SK-N-SH (cell line): ENCODE measurements around the gene CDAN1. TPM values are rescaled to one million over a fixed set of nuclear protein-coding genes. Genes with fewer than 3 reads are reported as not detected.

Experiments
- CTCF ChIA-PET: fragments of 300-600, 350-600 bp; formaldehyde crosslinking; extraction: SDS; loops from one replicate; lab custom pipeline; 2021; lab: Yijun Ruan, JAX
- POLR2A ChIA-PET: fragments of 350-600 bp; sonication (Branson Sonifier 250); formaldehyde crosslinking; extraction: SDS; loops from one replicate; lab custom pipeline; 2020; ENCODE audit warnings: antibody characterized with exemption, inconsistent platforms; lab: Yijun Ruan, JAX
- DNase-seq: peaks from one replicate; pipeline ENCODE4 v3.0.0; 2012
- H2AFZ ChIP-seq: fragments of 200-600 bp; sonication (generic); 2 replicates; pipeline ENCODE4 v1.8.1; 2016; ENCODE audit warnings: antibody characterized with exemption, mild to moderate bottlenecking, low read depth
- H3F3A ChIP-seq: fragments of 200-600 bp; sonication (generic); replicated peaks from 2 replicates; pipeline ENCODE3; 2016; ENCODE audit warnings: antibody characterized with exemption, mild to moderate bottlenecking; ENCODE audit not compliant: insufficient read depth
- H3K27ac ChIP-seq, 2 experiments: fragments of 200-500 bp in 1 of 2; fragments of 200-600 bp in 1 of 2; sonication (Bioruptor generic) in 1 of 2; sonication (generic), shearing (Covaris generic) in 1 of 2; 2 replicates each; pipeline versions ENCODE4 v1.5.1 to v1.6.1; 2014 to 2016; ENCODE audit warnings: low read depth in 2 of 2, inconsistent platforms in 1 of 2, low read length in 1 of 2, mild to moderate bottlenecking in 1 of 2, mixed read lengths in 1 of 2
- H3K27me3 ChIP-seq: fragments of 200-600 bp; sonication (generic), shearing (Covaris generic); 2 replicates; pipeline ENCODE4 v1.6.1; 2016; ENCODE audit warnings: mixed run types; ENCODE audit not compliant: insufficient read depth
- H3K36me3 ChIP-seq, 2 experiments: fragments of 200-500 bp in 1 of 2; fragments of 200-600 bp in 1 of 2; sonication (Bioruptor generic) in 1 of 2; sonication (generic) in 1 of 2; replicated peaks in 1 of 2; 2 replicates each; pipeline versions ENCODE3 to v1.5.1; 2014 to 2016; ENCODE audit warnings: low read length in 1 of 2, mild to moderate bottlenecking in 1 of 2; ENCODE audit not compliant: insufficient read depth in 2 of 2, control insufficient read depth in 1 of 2
- H3K4me1 ChIP-seq, 2 experiments: fragments of 200-500 bp in 1 of 2; fragments of 200-600 bp in 1 of 2; sonication (Bioruptor generic) in 1 of 2; sonication (generic), shearing (Covaris generic) in 1 of 2; 2 replicates each; pipeline versions ENCODE4 v1.5.1 to v1.6.1; 2014 to 2016; ENCODE audit warnings: low read depth in 1 of 2, low read length in 1 of 2, mixed run types in 1 of 2; ENCODE audit not compliant: insufficient read depth in 2 of 2, control insufficient read depth in 1 of 2
- H3K4me2 ChIP-seq: fragments of 200-600 bp; sonication (generic), shearing (Covaris generic); 2 replicates; pipeline ENCODE4 v1.6.1; 2017; ENCODE audit warnings: mixed run types
- H3K4me3 ChIP-seq, 2 experiments: fragments of 200-500 bp in 1 of 2; fragments of 200-600 bp in 1 of 2; sonication (Bioruptor generic) in 1 of 2; sonication (generic), shearing (Covaris generic) in 1 of 2; 2 replicates each; pipeline versions ENCODE4 v1.5.1 to v1.8.1; 2014 to 2016; ENCODE audit warnings: low read depth in 2 of 2, inconsistent platforms in 1 of 2, low read length in 1 of 2, mild to moderate bottlenecking in 1 of 2, mixed read lengths in 1 of 2, moderate library complexity in 1 of 2
- H3K79me2 ChIP-seq: fragments of 200-600 bp; sonication (generic); 2 replicates; pipeline ENCODE4 v1.8.1; 2017; ENCODE audit warnings: mild to moderate bottlenecking; ENCODE audit not compliant: insufficient read depth
- H3K9ac ChIP-seq: fragments of 200-600 bp; sonication (generic); 2 replicates; pipeline ENCODE4 v1.6.1; 2017; ENCODE audit warnings: mixed run types
- H3K9me2 ChIP-seq: fragments of 200-600 bp; sonication (generic); 2 replicates; pipeline ENCODE4 v1.6.1; 2017; ENCODE audit warnings: mixed run types
- H3K9me3 ChIP-seq: fragments of 200-600 bp; sonication (generic); 2 replicates; pipeline ENCODE4 v1.6.1; 2017; ENCODE audit warnings: mixed run types, mild to moderate bottlenecking, moderate library complexity
- H4K20me1 ChIP-seq: fragments of 200-600 bp; sonication (generic); 2 replicates; pipeline ENCODE4 v1.6.1; 2017; ENCODE audit warnings: mild to moderate bottlenecking, mixed run types; ENCODE audit not compliant: insufficient read depth
- CHD2 ChIP-seq: fragments of 150-350 bp; IDR thresholded peaks from 2 replicates; pipeline ENCODE4 v1.6.1; 2018; ENCODE audit warnings: low read length; ENCODE audit not compliant: partially characterized antibody
- ELF1 ChIP-seq: IDR thresholded peaks from 2 replicates; pipeline ENCODE4 v1.4.0; 2012
- EP300 ChIP-seq, 2 experiments: IDR thresholded peaks; 2 replicates each; pipeline versions ENCODE4 v1.4.0 to v1.6.1; 2012; ENCODE audit warnings: borderline replicate concordance in 1 of 2, low read depth in 1 of 2, low read length in 1 of 2
- FOXJ3 ChIP-seq: sonication (generic); formaldehyde crosslinking; IDR thresholded peaks from 2 replicates; pipeline ENCODE4 v1.5.1; 2020; ENCODE audit warnings: mild to moderate bottlenecking, missing genetic modification reagents
- FOXM1 ChIP-seq: IDR thresholded peaks from 2 replicates; pipeline ENCODE4 v1.4.0; 2012; ENCODE audit warnings: low read depth, mild to moderate bottlenecking
- GABPA ChIP-seq: IDR thresholded peaks from 2 replicates; pipeline ENCODE4 v1.4.0; 2012; ENCODE audit warnings: low read depth, mild to moderate bottlenecking
- MXI1 ChIP-seq: IDR thresholded peaks from 2 replicates; pipeline ENCODE4 v1.6.1; 2012; ENCODE audit warnings: mild to moderate bottlenecking, low read depth, low read length, improper control_type of control experiment
- NRF1 ChIP-seq: IDR thresholded peaks from 2 replicates; pipeline ENCODE4 v1.6.1; 2012; ENCODE audit warnings: low read depth, mild to moderate bottlenecking, low read length
- POLR2AphosphoS5 ChIP-seq: IDR thresholded peaks from 2 replicates; pipeline ENCODE4 v1.6.1; 2012; ENCODE audit warnings: low read depth, low read length
- RAD21 ChIP-seq: IDR thresholded peaks from 2 replicates; pipeline ENCODE4 v1.6.1; 2012; ENCODE audit warnings: mild to moderate bottlenecking, low read length
- RFX5 ChIP-seq: IDR thresholded peaks from 2 replicates; pipeline ENCODE4 v1.6.1; 2012; ENCODE audit warnings: mild to moderate bottlenecking, improper control_type of control experiment, low read length
- TCF12 ChIP-seq: IDR thresholded peaks from 2 replicates; pipeline ENCODE4 v1.4.0; 2012
- YY1 ChIP-seq: IDR thresholded peaks from 2 replicates; pipeline ENCODE4 v1.4.0; 2012; ENCODE audit warnings: low read depth, mild to moderate bottlenecking
- WGBS: methylation state at CpG from one replicate; pipeline ENCODE4 v1.1.6; 2017; ENCODE audit warnings: low lambda C conversion rate; 5-methylcytosine and 5-hydroxymethylcytosine counted together
- polyA plus RNA-seq, 3 experiments: library from polyadenylated mRNA; depleted of rRNA; stranded (reverse); fragments of >200 nt; gene quantifications; 2 replicates each; pipeline ENCODE4 v1.2.3, GENCODE V29; 2012
- TF ChIP-seq, protein P1 (sequence below): IDR thresholded peaks from 2 replicates; pipeline ENCODE4 v1.4.0; 2012; ENCODE audit warnings: low read depth, borderline replicate concordance
- TF ChIP-seq, protein P2 (sequence below): fragments of 150-350 bp; IDR thresholded peaks from 2 replicates; pipeline ENCODE4 v1.6.1; 2017; ENCODE audit warnings: antibody characterized with exemption, low read length, low read depth, borderline replicate concordance
- TF ChIP-seq, protein P3 (sequence below): IDR thresholded peaks from 2 replicates; pipeline ENCODE4 v1.4.0; 2012; ENCODE audit warnings: low read depth, borderline replicate concordance
- TF ChIP-seq, protein P4 (sequence below): IDR thresholded peaks from 2 replicates; pipeline ENCODE4; 2012
- TF ChIP-seq, protein P5 (sequence below): fragments of 150-350 bp; IDR thresholded peaks from 2 replicates; pipeline ENCODE4 v1.6.1; 2016; ENCODE audit warnings: mild to moderate bottlenecking, low read depth, low read length
- TF ChIP-seq, protein P6 (sequence below): fragments of 200-600 bp; sonication (generic); IDR thresholded peaks from 2 replicates; pipeline ENCODE4 v1.6.1; 2017; ENCODE audit warnings: antibody characterized with exemption, mild to moderate bottlenecking, moderate library complexity

Gene CDAN1
- polyA plus RNA-seq, 1 of the 3 experiments (the other 2 are of a cell fraction) = 6.2 TPM

DNA sequence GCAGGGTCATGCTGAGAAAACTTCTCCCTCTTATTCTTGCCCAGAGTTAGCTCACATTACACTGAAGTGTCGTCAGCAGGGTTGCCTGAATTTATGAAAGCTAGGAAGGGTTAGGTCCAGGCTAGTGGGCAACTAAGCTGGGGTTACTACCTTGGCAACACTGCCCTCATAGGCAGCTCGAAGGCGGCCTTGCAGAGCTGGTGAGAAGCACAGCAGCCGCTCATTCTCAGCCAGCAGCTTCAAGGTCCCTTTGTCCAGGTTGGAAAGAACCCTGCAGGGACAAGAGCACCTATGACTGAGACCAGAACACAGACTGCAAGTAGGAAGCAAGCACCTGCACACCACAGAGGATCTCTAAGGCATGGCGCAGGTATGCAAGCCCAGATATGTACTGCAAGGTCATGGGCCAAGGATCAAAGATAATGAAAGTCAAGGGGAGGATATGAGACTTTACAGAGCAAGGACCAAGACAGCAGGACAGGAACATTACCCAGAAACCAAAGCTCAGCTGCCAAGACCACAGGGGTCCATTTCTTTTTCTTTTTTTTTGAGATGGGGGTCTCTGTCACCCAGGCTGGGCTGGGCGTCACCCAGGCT is 2.8 kb downstream of the CDAN1 start:
- H3K4me3 ChIP-seq = no peak overlapping the region
- peaks cover 21 to 48% of the 10 kb centered on the region in 2 experiments for H3K36me3 ChIP-seq
- H3K27me3 ChIP-seq = no peaks in the 10 kb centered on the region
- H3K9ac ChIP-seq = no peak overlapping the region
- peaks cover 0 to 14% of the 10 kb centered on the region in 2 experiments; a peak in 2 of 4 replicates for H3K4me1 ChIP-seq
- ChIA-PET CTCF (interaction anchor here (3.1 kb wide), 1 partner anchor 193 kb away, joined by 17 read pairs; no protein-coding TSS in a partner anchor), POLR2A (no interaction called here)
- no peaks in the 10 kb centered on the region for H3K9me3 ChIP-seq
- no peaks in the 10 kb centered on the region for H3K9me2 ChIP-seq
- peaks cover 27% of the 10 kb centered on the region for H3K79me2 ChIP-seq
- no peak for DNase-seq
- no peak for TF ChIP-seq RFX5
- no peak for TF ChIP-seq NRF1
- TF ChIP-seq, protein P1, sequence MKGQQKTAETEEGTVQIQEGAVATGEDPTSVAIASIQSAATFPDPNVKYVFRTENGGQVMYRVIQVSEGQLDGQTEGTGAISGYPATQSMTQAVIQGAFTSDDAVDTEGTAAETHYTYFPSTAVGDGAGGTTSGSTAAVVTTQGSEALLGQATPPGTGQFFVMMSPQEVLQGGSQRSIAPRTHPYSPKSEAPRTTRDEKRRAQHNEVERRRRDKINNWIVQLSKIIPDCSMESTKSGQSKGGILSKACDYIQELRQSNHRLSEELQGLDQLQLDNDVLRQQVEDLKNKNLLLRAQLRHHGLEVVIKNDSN = no peak
- TF ChIP-seq, protein P2, sequence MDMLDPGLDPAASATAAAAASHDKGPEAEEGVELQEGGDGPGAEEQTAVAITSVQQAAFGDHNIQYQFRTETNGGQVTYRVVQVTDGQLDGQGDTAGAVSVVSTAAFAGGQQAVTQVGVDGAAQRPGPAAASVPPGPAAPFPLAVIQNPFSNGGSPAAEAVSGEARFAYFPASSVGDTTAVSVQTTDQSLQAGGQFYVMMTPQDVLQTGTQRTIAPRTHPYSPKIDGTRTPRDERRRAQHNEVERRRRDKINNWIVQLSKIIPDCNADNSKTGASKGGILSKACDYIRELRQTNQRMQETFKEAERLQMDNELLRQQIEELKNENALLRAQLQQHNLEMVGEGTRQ = no peak
- TF ChIP-seq, protein P3, sequence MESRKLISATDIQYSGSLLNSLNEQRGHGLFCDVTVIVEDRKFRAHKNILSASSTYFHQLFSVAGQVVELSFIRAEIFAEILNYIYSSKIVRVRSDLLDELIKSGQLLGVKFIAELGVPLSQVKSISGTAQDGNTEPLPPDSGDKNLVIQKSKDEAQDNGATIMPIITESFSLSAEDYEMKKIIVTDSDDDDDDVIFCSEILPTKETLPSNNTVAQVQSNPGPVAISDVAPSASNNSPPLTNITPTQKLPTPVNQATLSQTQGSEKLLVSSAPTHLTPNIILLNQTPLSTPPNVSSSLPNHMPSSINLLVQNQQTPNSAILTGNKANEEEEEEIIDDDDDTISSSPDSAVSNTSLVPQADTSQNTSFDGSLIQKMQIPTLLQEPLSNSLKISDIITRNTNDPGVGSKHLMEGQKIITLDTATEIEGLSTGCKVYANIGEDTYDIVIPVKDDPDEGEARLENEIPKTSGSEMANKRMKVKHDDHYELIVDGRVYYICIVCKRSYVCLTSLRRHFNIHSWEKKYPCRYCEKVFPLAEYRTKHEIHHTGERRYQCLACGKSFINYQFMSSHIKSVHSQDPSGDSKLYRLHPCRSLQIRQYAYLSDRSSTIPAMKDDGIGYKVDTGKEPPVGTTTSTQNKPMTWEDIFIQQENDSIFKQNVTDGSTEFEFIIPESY = no peak
- no peak for TF ChIP-seq ELF1
- TF ChIP-seq POLR2AphosphoS5 = no peak
- no peak for TF ChIP-seq YY1
- TF ChIP-seq EP300 (IDR thresholded peaks at IDR 0.05; ENCODE audit: borderline replicate concordance in 1 of 2, low read depth in 1 of 2, low read length in 1 of 2) = no peak
- no peak for TF ChIP-seq FOXJ3
- no peak for TF ChIP-seq TCF12
- TF ChIP-seq, protein P4, sequence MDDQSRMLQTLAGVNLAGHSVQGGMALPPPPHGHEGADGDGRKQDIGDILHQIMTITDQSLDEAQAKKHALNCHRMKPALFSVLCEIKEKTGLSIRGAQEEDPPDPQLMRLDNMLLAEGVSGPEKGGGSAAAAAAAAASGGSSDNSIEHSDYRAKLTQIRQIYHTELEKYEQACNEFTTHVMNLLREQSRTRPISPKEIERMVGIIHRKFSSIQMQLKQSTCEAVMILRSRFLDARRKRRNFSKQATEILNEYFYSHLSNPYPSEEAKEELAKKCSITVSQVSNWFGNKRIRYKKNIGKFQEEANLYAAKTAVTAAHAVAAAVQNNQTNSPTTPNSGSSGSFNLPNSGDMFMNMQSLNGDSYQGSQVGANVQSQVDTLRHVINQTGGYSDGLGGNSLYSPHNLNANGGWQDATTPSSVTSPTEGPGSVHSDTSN = no peak
- TF ChIP-seq, protein P5, sequence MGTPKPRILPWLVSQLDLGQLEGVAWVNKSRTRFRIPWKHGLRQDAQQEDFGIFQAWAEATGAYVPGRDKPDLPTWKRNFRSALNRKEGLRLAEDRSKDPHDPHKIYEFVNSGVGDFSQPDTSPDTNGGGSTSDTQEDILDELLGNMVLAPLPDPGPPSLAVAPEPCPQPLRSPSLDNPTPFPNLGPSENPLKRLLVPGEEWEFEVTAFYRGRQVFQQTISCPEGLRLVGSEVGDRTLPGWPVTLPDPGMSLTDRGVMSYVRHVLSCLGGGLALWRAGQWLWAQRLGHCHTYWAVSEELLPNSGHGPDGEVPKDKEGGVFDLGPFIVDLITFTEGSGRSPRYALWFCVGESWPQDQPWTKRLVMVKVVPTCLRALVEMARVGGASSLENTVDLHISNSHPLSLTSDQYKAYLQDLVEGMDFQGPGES = no peak
- no peak for TF ChIP-seq MXI1
- TF ChIP-seq CHD2 = no peak
- TF ChIP-seq, protein P6, sequence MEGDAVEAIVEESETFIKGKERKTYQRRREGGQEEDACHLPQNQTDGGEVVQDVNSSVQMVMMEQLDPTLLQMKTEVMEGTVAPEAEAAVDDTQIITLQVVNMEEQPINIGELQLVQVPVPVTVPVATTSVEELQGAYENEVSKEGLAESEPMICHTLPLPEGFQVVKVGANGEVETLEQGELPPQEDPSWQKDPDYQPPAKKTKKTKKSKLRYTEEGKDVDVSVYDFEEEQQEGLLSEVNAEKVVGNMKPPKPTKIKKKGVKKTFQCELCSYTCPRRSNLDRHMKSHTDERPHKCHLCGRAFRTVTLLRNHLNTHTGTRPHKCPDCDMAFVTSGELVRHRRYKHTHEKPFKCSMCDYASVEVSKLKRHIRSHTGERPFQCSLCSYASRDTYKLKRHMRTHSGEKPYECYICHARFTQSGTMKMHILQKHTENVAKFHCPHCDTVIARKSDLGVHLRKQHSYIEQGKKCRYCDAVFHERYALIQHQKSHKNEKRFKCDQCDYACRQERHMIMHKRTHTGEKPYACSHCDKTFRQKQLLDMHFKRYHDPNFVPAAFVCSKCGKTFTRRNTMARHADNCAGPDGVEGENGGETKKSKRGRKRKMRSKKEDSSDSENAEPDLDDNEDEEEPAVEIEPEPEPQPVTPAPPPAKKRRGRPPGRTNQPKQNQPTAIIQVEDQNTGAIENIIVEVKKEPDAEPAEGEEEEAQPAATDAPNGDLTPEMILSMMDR = no peak
- TF ChIP-seq FOXM1 = no peak
- TF ChIP-seq RAD21 = no peak
- no peak for TF ChIP-seq GABPA
- no peak overlapping the region for H2AFZ ChIP-seq
- H4K20me1 ChIP-seq = no peaks in the 10 kb centered on the region
- H3K4me2 ChIP-seq = no peak overlapping the region
- H3K27ac ChIP-seq = no peak overlapping the region
- WGBS = 88% methylated on average over 4 of the region's 6 CpGs
- peaks cover 5% of the 10 kb centered on the region for H3F3A ChIP-seq
